HepG2 (cell line): ENCODE results near the gene GPATCH8. TPM values are rescaled to one million over a fixed set of nuclear protein-coding genes. Genes with fewer than 3 reads are reported as not detected.

Source experiments
- ATF4 ChIP-seq, 2 experiments: fragments of 450-650 bp in 1 of 2; sonication (generic) in 1 of 2; formaldehyde crosslinking; IDR thresholded peaks; 2 replicates each; pipeline versions ENCODE4 v1.5.0 to v1.8.0; 2020 to 2022; ENCODE audit warnings: mild to moderate bottlenecking in 1 of 2, missing genetic modification reagents in 1 of 2
- EHMT2 ChIP-seq: fragments of 200-600 bp; sonication (generic); IDR thresholded peaks from 2 replicates; pipeline ENCODE4 v1.7.0; 2017; ENCODE audit warnings: antibody characterized with exemption, low read depth, low read length, borderline replicate concordance
- KDM5B ChIP-seq: sonication (generic); formaldehyde crosslinking; IDR thresholded peaks from 2 replicates; pipeline ENCODE4 v1.4.0; 2020; ENCODE audit warnings: missing genetic modification reagents, mild to moderate bottlenecking, borderline replicate concordance
- KLF9 ChIP-seq: IDR thresholded peaks from 2 replicates; pipeline ENCODE4 v1.6.1; 2016; ENCODE audit warnings: low read depth
- MAZ ChIP-seq, 2 experiments: sonication (generic) in 1 of 2; formaldehyde crosslinking in 1 of 2; IDR thresholded peaks; 2 replicates each; pipeline versions ENCODE4 v1.5.0 to v1.6.1; 2012 to 2020; ENCODE audit warnings: low read depth in 2 of 2, mild to moderate bottlenecking in 2 of 2, borderline replicate concordance in 1 of 2, improper control_type of control experiment in 1 of 2, low read length in 1 of 2, missing genetic modification reagents in 1 of 2, moderate library complexity in 1 of 2
- RELA ChIP-seq: sonication (generic); formaldehyde crosslinking; IDR thresholded peaks from 2 replicates; pipeline ENCODE4 v1.4.0; 2020; ENCODE audit warnings: missing genetic modification reagents
- SALL2 ChIP-seq: sonication (generic); formaldehyde crosslinking; IDR thresholded peaks from 2 replicates; pipeline ENCODE4 v1.8.1; 2023; ENCODE audit warnings: mild to moderate bottlenecking, missing genetic modification reagents, inconsistent platforms
- ZBTB40 ChIP-seq, 2 experiments: fragments of 450-650 bp in 1 of 2; sonication (generic) in 1 of 2; formaldehyde crosslinking in 1 of 2; IDR thresholded peaks; 2 replicates each; pipeline versions ENCODE4 v1.6.1 to v1.8.0; 2016 to 2022; ENCODE audit warnings: antibody characterized with exemption in 1 of 2, mild to moderate bottlenecking in 1 of 2, missing genetic modification reagents in 1 of 2
- ZFP91 ChIP-seq: sonication (generic); formaldehyde crosslinking; IDR thresholded peaks from 2 replicates; pipeline ENCODE4 v1.9.0; 2022; ENCODE audit warnings: missing genetic modification reagents, mild to moderate bottlenecking, borderline replicate concordance
- ZKSCAN1 ChIP-seq: fragments of 150-350 bp; IDR thresholded peaks from 2 replicates; pipeline ENCODE4 v1.6.1; 2014; ENCODE audit warnings: low read length
- ZNF138 ChIP-seq: sonication (generic); formaldehyde crosslinking; IDR thresholded peaks from 2 replicates; pipeline ENCODE4 v1.5.0; 2020; ENCODE audit warnings: mild to moderate bottlenecking, low read depth, missing genetic modification reagents
- ZNF292 ChIP-seq: sonication (generic); formaldehyde crosslinking; IDR thresholded peaks from 2 replicates; pipeline ENCODE4 v1.8.1; 2022; ENCODE audit warnings: mild to moderate bottlenecking, low read depth, missing genetic modification reagents, borderline replicate concordance
- ZNF619 ChIP-seq: sonication (generic); formaldehyde crosslinking; IDR thresholded peaks from 2 replicates; pipeline ENCODE4 v1.4.0; 2020; ENCODE audit warnings: mild to moderate bottlenecking, missing genetic modification reagents
- ZNF746 ChIP-seq: sonication (generic); formaldehyde crosslinking; IDR thresholded peaks from 2 replicates; pipeline ENCODE4 v1.8.0; 2022; ENCODE audit warnings: mild to moderate bottlenecking, missing genetic modification reagents
- ZNF772 ChIP-seq: sonication (generic); formaldehyde crosslinking; IDR thresholded peaks from 2 replicates; pipeline ENCODE4 v1.5.0; 2020; ENCODE audit warnings: mild to moderate bottlenecking, missing genetic modification reagents
- ZNF883 ChIP-seq: sonication (generic); formaldehyde crosslinking; IDR thresholded peaks from 2 replicates; pipeline ENCODE4 v1.5.1; 2020; ENCODE audit warnings: mild to moderate bottlenecking, missing genetic modification reagents; ENCODE audit errors: not compliant biosample characterization
- polyA plus RNA-seq, 8 experiments: library from polyadenylated mRNA; depleted of rRNA in 3 of 8; stranded (reverse) in 7 of 8; unstranded in 1 of 8; fragments of >200 nt; fragmentation: Illumina TruSeq in 4 of 8; extraction: Trizol in 4 of 8; gene quantifications; 2 replicates each; pipeline versions ENCODE4 v1.2.1 to v1.2.3, GENCODE V29; 2011 to 2016; ENCODE audit warnings: low read depth in 4 of 8, missing spikeins in 1 of 8, mixed read lengths in 1 of 8; ENCODE audit not compliant: insufficient read depth in 1 of 8
- total RNA-seq, 5 experiments: library from RNA; depleted of rRNA; stranded (reverse); fragments of >200 nt; fragmentation: Illumina TruSeq; extraction: Trizol; gene quantifications; 2 replicates each; pipeline ENCODE4 v1.2.3, GENCODE V29; 2016; ENCODE audit warnings: low read depth in 1 of 5

The GPATCH8 gene
- total and polyA plus RNA-seq, 2 of the 13 experiments (the other 11 are each of a cell fraction or from before 2014, with no cell fraction given): 20.7 to 21.5 TPM

- TF ChIP-seq ZBTB40 (IDR thresholded peaks at IDR 0.05) (no peak), ZBTB40 (CRISPR knock-in tag; IDR thresholded peaks at IDR 0.05) (peak; percentile 44; the same call in 1 of the 2 replicates), EHMT2 (no peak), ZNF746 (CRISPR knock-in tag) (peak; percentile 44; the same call in 1 of the 2 replicates), RELA (CRISPR knock-in tag) (no peak), SALL2 (CRISPR knock-in tag) (no peak), KDM5B (CRISPR knock-in tag) (0 out of 2 replicates have a peak, but pooled peaks have one; percentile 39), ZNF772 (CRISPR knock-in tag) (0 out of 2 replicates have a peak, but pooled peaks have one; percentile 55), KLF9 (CRISPR knock-in tag) (no peak), ZNF619 (CRISPR knock-in tag) (no peak), ZKSCAN1 (no peak), ATF4 (CRISPR knock-in tag; IDR thresholded peaks at IDR 0.05) (no peak), ZNF138 (CRISPR knock-in tag) (0 out of 2 replicates have a peak, but pooled peaks have one; percentile 44), ZNF883 (CRISPR knock-in tag) (peak; percentile 25), MAZ (IDR thresholded peaks at IDR 0.05; ENCODE audit: borderline replicate concordance, low read depth, low read length) (no peak), MAZ (CRISPR knock-in tag; IDR thresholded peaks at IDR 0.05; ENCODE audit: low read depth) (peak; percentile 22; the same call in 1 of the 2 replicates), ZNF292 (CRISPR knock-in tag) (no peak), ZFP91 (CRISPR knock-in tag) (peak; percentile 1; the same call in 1 of the 2 replicates)
These were observed 118.4 kb downstream of the GPATCH8 start (continued) for GRCh38 chr17:44384823-44385286.
